ENCODE measurements around the gene P2RX7.

P2RX7 gene

GRCh38 chr12:121115530-121115929 lies 17.1 kb upstream of the P2RX7 start:
- Histone ChIP-seq H2AFZ (ENCODE audit: low read depth, low read length) (no peak overlapping the region), H3K4me3 (ENCODE audit: low read depth in 1 of 2, low read length in 2 of 2) (no peak overlapping the region), H3K4me2 (ENCODE audit: insufficient read depth, low read length) (no peak overlapping the region), H3K79me2 (ENCODE audit: insufficient read depth, low read length) (no peaks in the 10 kb centered on the region), H3K9ac (ENCODE audit: low read depth, low read length) (no peak overlapping the region), H3K4me1 (ENCODE audit: insufficient read depth, low read length) (no peaks in the 10 kb centered on the region), H4K20me1 (ENCODE audit: insufficient read depth, low read length) (no peaks in the 10 kb centered on the region), H3K27ac (ENCODE audit: low read length) (no peak overlapping the region), H3K27me3 (ENCODE audit: insufficient read depth, low read length, poor library complexity) (no peaks in the 10 kb centered on the region), H3K9me3 (ENCODE audit: insufficient read depth, low read length, severe bottlenecking) (no peaks in the 10 kb centered on the region), H3K36me3 (ENCODE audit: insufficient read depth, low read length) (no peaks in the 10 kb centered on the region)
- no peak for TF ChIP-seq EZH2 (IDR thresholded peaks at IDR 0.05; ENCODE audit: borderline replicate concordance, low read depth, low read length, severe bottlenecking)
- TF ChIP-seq, protein P1, sequence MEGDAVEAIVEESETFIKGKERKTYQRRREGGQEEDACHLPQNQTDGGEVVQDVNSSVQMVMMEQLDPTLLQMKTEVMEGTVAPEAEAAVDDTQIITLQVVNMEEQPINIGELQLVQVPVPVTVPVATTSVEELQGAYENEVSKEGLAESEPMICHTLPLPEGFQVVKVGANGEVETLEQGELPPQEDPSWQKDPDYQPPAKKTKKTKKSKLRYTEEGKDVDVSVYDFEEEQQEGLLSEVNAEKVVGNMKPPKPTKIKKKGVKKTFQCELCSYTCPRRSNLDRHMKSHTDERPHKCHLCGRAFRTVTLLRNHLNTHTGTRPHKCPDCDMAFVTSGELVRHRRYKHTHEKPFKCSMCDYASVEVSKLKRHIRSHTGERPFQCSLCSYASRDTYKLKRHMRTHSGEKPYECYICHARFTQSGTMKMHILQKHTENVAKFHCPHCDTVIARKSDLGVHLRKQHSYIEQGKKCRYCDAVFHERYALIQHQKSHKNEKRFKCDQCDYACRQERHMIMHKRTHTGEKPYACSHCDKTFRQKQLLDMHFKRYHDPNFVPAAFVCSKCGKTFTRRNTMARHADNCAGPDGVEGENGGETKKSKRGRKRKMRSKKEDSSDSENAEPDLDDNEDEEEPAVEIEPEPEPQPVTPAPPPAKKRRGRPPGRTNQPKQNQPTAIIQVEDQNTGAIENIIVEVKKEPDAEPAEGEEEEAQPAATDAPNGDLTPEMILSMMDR (IDR thresholded peaks at IDR 0.05; ENCODE audit: borderline replicate concordance, extremely low read depth, low read length, poor library complexity, severe bottlenecking), result no peak
- DNase-seq, result no peak
- ATAC-seq (ENCODE audit: insufficient read depth, low read depth), result no peak

- Histone ChIP-seq H2AFZ (ENCODE audit: low read depth, low read length) (no peak overlapping the region), H3K4me3 (ENCODE audit: low read depth in 1 of 2, low read length in 2 of 2) (no peak overlapping the region), H3K9me3 (ENCODE audit: insufficient read depth, low read length, severe bottlenecking) (no peaks in the 10 kb centered on the region), H3K27ac (ENCODE audit: low read length) (no peak overlapping the region), H3K4me1 (ENCODE audit: insufficient read depth, low read length) (no peaks in the 10 kb centered on the region), H3K9ac (ENCODE audit: low read depth, low read length) (no peak overlapping the region), H3K36me3 (ENCODE audit: insufficient read depth, low read length) (no peaks in the 10 kb centered on the region), H3K4me2 (ENCODE audit: insufficient read depth, low read length) (no peak overlapping the region), H3K27me3 (ENCODE audit: insufficient read depth, low read length, poor library complexity) (no peaks in the 10 kb centered on the region), H3K79me2 (ENCODE audit: insufficient read depth, low read length) (no peaks in the 10 kb centered on the region), H4K20me1 (ENCODE audit: insufficient read depth, low read length) (no peaks in the 10 kb centered on the region)
- DNase-seq, result no peak
- TF ChIP-seq, protein P1 (IDR thresholded peaks at IDR 0.05; ENCODE audit: borderline replicate concordance, extremely low read depth, low read length, poor library complexity, severe bottlenecking), result no peak
- no peak for TF ChIP-seq EZH2 (IDR thresholded peaks at IDR 0.05; ENCODE audit: borderline replicate concordance, low read depth, low read length, severe bottlenecking)
- no peak for ATAC-seq (ENCODE audit: insufficient read depth, low read depth)
These were observed 16.1 kb upstream of the P2RX7 start for GRCh38 chr12:121116318-121117225.

DNA sequence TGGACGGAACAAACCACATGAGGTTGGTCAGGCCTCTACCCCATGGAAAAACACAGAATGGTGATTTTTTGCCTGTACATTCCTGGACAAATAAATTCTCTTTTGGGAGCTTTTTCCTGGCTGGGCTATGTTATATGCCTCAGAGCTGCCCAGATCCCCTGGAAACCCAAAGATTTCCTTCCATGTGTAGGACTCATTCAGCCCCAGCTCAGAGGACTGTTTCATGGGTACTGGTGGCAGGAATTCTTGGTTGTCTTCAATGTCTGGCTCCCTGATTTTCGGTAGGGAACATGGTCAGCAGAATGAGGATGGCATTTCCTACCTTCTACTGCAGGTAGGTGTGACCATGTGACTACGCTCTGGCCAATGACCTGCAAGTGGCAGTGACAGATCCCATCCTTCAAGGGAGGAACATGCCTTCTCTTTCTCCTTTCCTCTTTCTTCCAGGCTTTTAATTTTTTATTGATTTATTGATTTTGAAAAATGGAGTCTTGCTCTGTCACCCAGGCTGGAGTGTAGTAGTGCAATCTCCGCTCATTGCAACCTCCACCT lies 15.4 kb upstream of the P2RX7 start:
- H3K4me3 ChIP-seq (ENCODE audit: low read depth in 1 of 2, low read length in 2 of 2), result no peak overlapping the region

More for the DNA sequence above, 15.4 kb upstream of the P2RX7 start:
- H4K20me1 ChIP-seq (ENCODE audit: insufficient read depth, low read length), result no peaks in the 10 kb centered on the region
- no peak overlapping the region for H3K27ac ChIP-seq (ENCODE audit: low read length)
- H3K79me2 ChIP-seq (ENCODE audit: insufficient read depth, low read length), result no peaks in the 10 kb centered on the region
- TF ChIP-seq, protein P1 (IDR thresholded peaks at IDR 0.05; ENCODE audit: borderline replicate concordance, extremely low read depth, low read length, poor library complexity, severe bottlenecking), result no peak
- no peak for TF ChIP-seq EZH2 (IDR thresholded peaks at IDR 0.05; ENCODE audit: borderline replicate concordance, low read depth, low read length, severe bottlenecking)
- no peaks in the 10 kb centered on the region for H3K4me1 ChIP-seq (ENCODE audit: insufficient read depth, low read length)
- H3K9ac ChIP-seq (ENCODE audit: low read depth, low read length), result no peak overlapping the region
- no peaks in the 10 kb centered on the region for H3K27me3 ChIP-seq (ENCODE audit: insufficient read depth, low read length, poor library complexity)
- H3K36me3 ChIP-seq (ENCODE audit: insufficient read depth, low read length), result no peaks in the 10 kb centered on the region
- DNase-seq, result no peak
- H2AFZ ChIP-seq (ENCODE audit: low read depth, low read length), result no peak overlapping the region
- no peaks in the 10 kb centered on the region for H3K9me3 ChIP-seq (ENCODE audit: insufficient read depth, low read length, severe bottlenecking)
- no peak overlapping the region for H3K4me2 ChIP-seq (ENCODE audit: insufficient read depth, low read length)
- no peak for ATAC-seq (ENCODE audit: insufficient read depth, low read depth)

All from DND-41 (cell line).